GM18868 (cell line): Measurements from ENCODE around the gene IRF2BPL.
A peak's percentile ranks its signal among the peaks of the same experiment; 100 is the strongest.

ENCODE experiments used
- ATAC-seq: cut with Tn5 transposase; IDR thresholded peaks from one replicate; pipeline ENCODE4 v1.9.1; 2021; ENCODE audit warnings: mild to moderate bottlenecking, moderate library complexity; ENCODE audit not compliant: unreplicated experiment

IRF2BPL gene

GRCh38 chr14:76993752-76994151 is 34.8 kb downstream of the IRF2BPL start:
- no peak for ATAC-seq

GRCh38 chr14:76990084-76990483 is 38.4 kb downstream of the IRF2BPL start:
- ATAC-seq, result no peak

GRCh38 chr14:76987956-76988520 is 40.5 kb downstream of the IRF2BPL start:
- no peak for ATAC-seq

- ATAC-seq, result no peak
These were observed 42.3 kb downstream of the IRF2BPL start for GRCh38 chr14:76986231-76986565.

GRCh38 chr14:76985540-76986230 is 42.8 kb downstream of the IRF2BPL start:
- no peak for ATAC-seq

- no peak for ATAC-seq
These were observed 43.6 kb downstream of the IRF2BPL start for GRCh38 chr14:76984787-76985375.

- ATAC-seq, result no peak
These were observed 44.2 kb downstream of the IRF2BPL start for GRCh38 chr14:76984297-76984696.

- no peak for ATAC-seq
These were observed 46.8 kb downstream of the IRF2BPL start for GRCh38 chr14:76981670-76982069.

- ATAC-seq, result peak; percentile 98
These were observed 50.5 kb downstream of the IRF2BPL start for GRCh38 chr14:76977793-76978720.

GRCh38 chr14:76976240-76977005 is 52.1 kb downstream of the IRF2BPL start:
- no peak for ATAC-seq

GRCh38 chr14:76975812-76976211 is 52.7 kb downstream of the IRF2BPL start:
- ATAC-seq, result no peak

- ATAC-seq, result no peak
These were observed 53.5 kb downstream of the IRF2BPL start for GRCh38 chr14:76975051-76975450.
